Hepatocyte (in vitro differentiated cells): Measurements from ENCODE around the gene ITGAE.

Experiments used
- CTCF ChIP-seq: fragments of 200-600 bp; sonication (generic); IDR thresholded peaks from 2 replicates; pipeline ENCODE4 v1.5.1; 2016; ENCODE audit warnings: antibody characterized with exemption, mild to moderate bottlenecking; ENCODE audit not compliant: poor library complexity
- EZH2 ChIP-seq: fragments of 200-600 bp; sonication (generic); IDR thresholded peaks from 2 replicates; pipeline ENCODE4 v1.6.1; 2016; ENCODE audit warnings: antibody characterized with exemption, mild to moderate bottlenecking, borderline replicate concordance

- no peak for TF ChIP-seq EZH2
- TF ChIP-seq CTCF, result no peak
Observed at GRCh38 chr17:3730881-3731429, 70.0 kb downstream of the ITGAE start.
